Posterior cingulate gyrus (tissue), 11 donors: ENCODE data around the gene FHIT.

Experiments
- DNase-seq, 10 donors: peaks; one replicate each; pipeline versions ENCODE4 v3.0.0 to v3.0.0-alpha.2; 2020 to 2021; ENCODE audit warnings: mixed read lengths in 3 of 10
- intact Hi-C: fragments of 100-400 bp; cut with DNase I; formaldehyde crosslinking; loops from one replicate; pipeline ENCODE4 v1.15.1; 2023

FHIT gene

GRCh38 chr3:60217156-60217911, 1033.9 kb downstream of the FHIT start:
- intact Hi-C loops: no loop called here

DNA sequence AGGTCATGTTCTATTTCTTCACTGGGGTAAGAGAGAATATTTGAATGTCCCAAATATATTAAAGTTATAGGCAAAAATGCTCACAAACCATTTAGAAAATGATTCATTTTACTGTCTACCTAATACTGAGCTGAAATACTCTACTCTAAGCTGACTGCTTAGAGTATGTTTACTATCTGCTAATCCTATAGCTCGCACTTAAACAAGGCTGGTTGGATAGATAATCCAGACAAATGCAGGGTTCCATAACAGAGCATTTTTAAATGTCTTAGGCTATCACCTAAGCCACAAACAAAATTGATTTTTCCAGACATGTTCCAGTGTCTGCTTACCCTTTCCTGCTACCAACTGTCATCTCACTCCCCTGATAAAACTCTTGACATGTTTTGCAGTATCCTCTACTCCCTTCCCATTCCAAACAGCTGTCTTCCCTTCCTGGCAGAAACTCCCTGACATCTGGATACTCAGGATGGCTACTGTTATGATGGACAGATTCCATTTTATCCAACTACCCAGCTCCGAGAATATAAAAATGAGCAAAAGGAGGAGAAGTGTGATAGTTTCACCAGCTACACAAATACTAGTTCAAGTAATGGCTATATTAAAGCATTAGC, 1034.7 kb downstream of the FHIT start:
- intact Hi-C loops: no loop called here
- DNase-seq: no peak

More at GRCh38 chr3:60217156-60217911, 1033.9 kb downstream of the FHIT start:
- no peak for DNase-seq

GRCh38 chr3:60215946-60216345, 1035.3 kb downstream of the FHIT start:
- intact Hi-C loops: no loop called here
- no peak for DNase-seq

DNA sequence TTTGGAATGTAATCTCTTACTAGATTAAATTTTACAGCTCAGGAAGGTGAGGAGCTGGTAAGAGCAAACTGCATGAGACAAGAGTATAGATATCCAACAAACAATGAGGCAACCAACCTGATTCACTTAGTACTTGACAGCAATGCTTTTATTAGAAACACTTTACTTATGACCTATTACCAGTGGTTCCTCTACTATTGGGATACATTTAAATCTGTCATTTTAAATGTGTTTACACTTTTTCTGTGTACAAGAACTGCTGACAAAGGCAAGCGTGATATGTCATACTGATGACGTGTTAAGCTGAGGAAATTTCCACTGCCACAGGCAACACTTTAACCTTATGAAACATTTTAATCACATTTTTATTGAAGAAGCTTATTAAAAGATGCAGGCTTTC, 1043.3 kb downstream of the FHIT start:
- intact Hi-C loops: no loop called here
- DNase-seq: no peak

DNA sequence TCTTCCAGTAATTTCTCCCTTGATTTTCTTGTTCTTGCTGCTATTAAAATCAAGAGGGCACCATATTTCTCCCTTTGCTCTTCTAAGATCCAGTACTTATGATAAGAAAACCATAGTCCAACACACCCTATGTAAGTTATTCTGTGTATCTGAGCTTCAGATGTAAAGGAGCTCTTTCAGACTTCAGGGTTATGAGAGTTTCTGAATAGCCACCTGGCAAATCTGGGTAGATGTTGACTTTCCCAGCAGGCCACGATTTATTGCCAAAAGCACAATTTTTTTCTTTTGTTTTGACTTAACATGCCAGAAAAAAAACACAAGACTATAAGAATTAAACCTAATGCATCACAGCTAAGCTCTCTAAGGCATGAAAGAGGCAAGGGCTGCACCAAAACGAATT, 1045.0 kb downstream of the FHIT start:
- DNase-seq: no peak
- intact Hi-C loops: no loop called here

GRCh38 chr3:60202052-60202726, 1049.1 kb downstream of the FHIT start:
- no peak for DNase-seq
- intact Hi-C loops: no loop called here

DNA sequence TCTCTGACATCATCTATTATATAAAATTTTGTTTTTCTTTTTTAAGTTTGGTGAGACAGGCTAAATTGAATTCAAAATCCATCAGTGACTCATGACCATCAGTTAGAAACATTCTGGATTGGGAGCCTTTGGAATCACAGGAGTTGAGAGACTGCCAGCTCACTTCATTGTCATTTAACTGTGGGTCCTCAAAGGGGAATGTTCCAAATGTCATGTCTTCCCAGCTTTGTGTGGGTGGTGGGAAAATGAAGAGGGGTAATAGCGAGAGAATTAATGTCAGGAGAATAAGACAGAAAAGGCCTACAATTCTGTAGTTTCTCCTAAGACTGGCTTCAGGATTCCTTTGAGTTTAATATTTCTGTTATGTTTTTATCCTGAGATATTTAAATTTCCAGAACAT, 1051.9 kb downstream of the FHIT start:
- DNase-seq: no peak
- intact Hi-C loops: no loop called here

DNA sequence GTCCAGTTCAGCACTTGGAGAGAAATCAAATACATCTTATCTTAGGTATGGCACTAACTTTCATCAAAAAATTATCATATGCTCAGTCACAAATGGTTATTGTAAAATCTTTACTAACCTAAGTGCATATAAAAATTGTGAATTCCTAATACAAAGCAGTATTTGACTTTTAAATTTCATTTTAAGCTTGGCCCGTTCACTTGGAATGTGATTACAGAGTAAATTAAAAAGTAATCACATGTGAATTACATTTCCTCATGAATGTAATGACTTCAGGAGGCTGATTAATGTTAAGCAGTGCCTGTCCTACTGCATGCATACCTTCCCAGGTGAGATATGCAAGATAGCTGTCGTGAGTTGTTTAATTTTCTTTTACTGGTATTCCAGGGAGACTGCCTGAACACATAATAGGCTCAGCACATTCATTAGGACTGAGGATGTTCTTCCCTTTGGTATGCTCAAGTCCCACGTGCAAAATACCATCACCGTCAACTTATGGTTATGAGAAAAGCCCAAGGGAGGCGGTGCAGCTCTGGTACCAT, 1053.0 kb downstream of the FHIT start:
- intact Hi-C loops: no loop called here
- no peak for DNase-seq

- intact Hi-C loops: no loop called here
- no peak for DNase-seq
Observed at GRCh38 chr3:60192297-60193114, 1058.7 kb downstream of the FHIT start.

- intact Hi-C loops: no loop called here
- no peak for DNase-seq
Observed at GRCh38 chr3:60190073-60190472, 1061.2 kb downstream of the FHIT start.

DNA sequence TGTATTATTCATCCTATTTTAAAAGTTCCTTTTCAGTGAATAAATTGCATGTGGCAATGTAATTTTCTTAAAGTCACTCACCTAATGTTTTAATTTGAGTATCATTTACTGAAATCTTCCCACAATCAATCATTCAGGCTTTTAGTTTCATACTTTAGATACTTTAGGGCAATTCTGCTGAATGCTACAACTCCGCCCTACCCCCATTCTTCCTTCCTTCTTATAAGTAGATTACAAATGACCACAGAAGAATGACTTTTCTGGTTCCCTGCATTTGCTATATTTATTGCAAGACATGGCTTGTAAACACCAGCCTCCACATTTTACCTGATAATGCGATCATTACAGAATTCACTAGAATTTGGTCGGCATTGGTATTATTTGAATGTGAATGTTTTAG, 1061.9 kb downstream of the FHIT start:
- intact Hi-C loops: no loop called here

GRCh38 chr3:60188803-60189202, 1062.4 kb downstream of the FHIT start:
- intact Hi-C loops: no loop called here
- DNase-seq: no peak

More for the DNA sequence above, 1061.9 kb downstream of the FHIT start:
- no peak for DNase-seq

DNA sequence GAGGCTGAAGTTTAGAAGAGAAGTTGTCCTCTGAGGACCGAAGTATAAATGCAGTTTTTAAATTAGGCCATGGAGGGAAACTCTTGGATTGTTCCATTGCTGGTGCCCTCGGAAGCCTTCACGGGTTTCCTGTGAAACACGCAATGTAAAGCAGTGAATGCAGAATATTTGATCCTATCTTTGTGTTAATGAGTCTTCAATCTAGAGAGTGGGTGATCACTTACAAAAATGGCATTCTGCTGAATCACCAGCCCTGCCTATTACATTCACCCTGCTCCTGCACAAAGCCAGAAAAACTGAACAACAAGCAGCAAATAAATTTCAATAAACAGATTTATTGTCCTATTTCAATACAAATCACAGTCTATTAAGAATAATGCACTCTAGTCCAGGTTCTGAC, 1063.9 kb downstream of the FHIT start:
- no peak for DNase-seq
- intact Hi-C loops: no loop called here

- intact Hi-C loops: no loop called here
- no peak for DNase-seq
Observed at GRCh38 chr3:60186359-60186758, 1064.9 kb downstream of the FHIT start.

DNA sequence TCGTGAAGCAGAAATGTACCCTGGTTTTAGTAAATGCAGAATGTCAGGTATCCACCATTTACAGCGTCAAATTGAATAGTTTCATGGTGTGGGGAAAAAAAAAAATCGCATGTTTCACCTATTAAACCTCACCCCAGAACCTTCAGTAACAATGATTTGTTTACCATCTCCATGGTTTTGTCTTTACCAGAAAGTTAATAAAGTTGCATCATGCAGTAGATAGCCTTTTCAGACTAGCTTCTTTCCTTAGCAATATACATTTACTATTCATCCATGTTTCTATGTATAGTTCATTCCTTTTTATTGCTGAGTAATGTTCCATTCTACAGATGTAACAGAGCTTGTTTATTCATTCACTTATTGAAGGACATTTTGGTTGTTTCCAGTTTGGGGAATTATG, 1066.1 kb downstream of the FHIT start:
- DNase-seq: no peak
- intact Hi-C loops: no loop called here

GRCh38 chr3:60182697-60183096, 1068.6 kb downstream of the FHIT start:
- intact Hi-C loops: no loop called here
- DNase-seq: no peak

DNA sequence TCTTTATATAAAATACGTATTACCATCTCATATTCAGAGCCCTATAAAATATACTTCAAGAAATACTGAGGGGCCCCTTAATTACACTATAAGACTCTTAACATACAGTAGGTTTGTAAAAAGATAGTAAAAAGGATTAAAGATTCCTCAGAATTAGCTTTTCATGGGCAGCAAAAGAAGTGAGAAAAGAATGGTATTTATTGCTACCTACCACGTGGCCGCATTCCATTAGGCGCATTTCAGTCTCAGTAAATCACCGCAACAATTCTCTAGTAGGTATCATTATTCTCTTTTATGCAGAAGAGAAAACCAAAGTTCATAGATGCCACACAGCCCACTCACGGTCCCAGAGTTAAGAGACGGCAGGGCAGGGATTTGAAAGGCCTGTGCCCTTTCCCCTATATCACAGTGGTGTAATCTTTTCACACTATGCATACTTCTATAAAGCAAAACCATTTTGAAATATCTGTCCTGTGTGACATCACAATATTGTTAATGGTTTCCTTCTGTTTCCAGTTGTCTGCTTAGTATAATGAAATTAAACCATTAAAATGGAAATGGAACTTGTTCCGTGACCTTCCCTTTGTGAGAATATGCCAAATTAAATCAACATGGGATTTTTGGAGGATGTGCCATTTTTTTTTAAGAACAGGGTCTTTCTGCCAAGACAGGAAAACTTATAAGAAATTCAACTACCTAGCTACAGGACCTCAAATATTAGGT, 1072.2 kb downstream of the FHIT start:
- intact Hi-C loops: no loop called here
- DNase-seq: no peak

GRCh38 chr3:60177726-60178125, 1073.5 kb downstream of the FHIT start:
- intact Hi-C loops: no loop called here

GRCh38 chr3:60176614-60177013, 1074.6 kb downstream of the FHIT start:
- intact Hi-C loops: no loop called here
- no peak for DNase-seq

More at GRCh38 chr3:60177726-60178125, 1073.5 kb downstream of the FHIT start:
- no peak for DNase-seq

- no peak for DNase-seq
- intact Hi-C loops: no loop called here
Observed at GRCh38 chr3:60175680-60176079, 1075.6 kb downstream of the FHIT start.
